ENCODE results near the gene IGHMBP2.

Gene IGHMBP2

DNA sequence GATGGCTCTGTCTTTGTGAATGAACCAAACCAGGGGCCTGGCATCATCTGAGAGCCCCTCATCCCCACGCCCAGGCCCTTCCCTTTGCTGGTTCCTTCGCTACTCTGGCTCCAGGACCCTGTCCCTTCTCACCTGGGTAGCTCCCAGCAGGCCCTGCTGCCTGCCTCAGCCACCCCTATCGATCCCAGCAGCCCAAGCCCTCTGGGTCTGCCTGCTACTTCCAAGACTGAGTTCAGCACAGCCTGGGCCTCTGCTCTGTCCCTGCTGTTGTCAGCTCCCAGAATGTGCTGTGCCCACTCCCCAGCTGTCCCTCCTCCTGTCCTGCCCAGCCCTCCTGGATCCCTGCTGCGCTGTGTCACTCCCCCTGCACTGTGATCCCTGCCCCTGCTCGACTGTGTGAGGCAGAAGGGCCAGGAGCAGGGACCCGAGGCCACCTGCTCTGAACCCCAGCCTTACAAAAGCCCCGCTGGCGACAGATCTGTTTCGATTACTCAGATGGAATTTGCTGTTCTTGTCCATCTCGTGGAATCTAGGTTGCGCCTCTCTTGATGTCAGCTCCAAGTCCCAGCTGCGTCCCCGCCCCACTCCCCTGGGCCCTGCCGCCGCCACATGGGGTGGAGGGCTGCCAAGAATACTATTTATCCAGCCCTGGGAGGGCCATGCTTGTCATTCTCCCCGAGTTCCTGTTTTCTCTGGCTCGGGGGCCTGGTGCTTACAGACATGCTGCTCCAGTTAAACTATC lies 13.0 kb upstream of the IGHMBP2 start:
- DNase-seq (ENCODE audit: low read depth): no peak

DNA sequence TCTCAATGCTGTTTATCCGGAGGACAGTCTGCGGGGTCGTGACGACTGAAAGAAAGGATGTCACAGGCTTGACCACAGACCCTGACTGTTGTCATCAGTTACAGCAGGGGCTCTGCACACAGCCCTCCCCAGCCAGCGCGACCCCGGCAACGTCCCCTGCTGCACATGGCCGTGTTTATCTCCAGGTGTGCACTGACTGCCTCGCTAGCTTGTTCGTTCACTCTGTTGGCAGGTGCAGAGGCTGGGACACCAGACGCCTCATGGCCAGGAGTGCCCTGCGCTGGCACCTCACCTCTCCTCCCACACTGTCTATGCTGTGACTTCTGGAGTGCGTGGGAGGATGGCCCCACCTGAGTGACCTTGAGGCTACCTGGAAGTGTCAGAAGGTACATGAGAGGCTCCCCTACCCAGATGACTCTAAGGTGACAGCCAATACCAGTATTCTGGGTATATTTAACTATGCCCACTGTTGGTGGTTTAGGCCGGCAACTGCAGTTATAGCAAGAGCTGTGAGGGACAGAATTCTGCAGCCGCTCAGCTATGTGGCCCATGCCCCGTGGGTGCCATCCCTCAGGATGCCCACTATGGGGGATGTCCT lies 12.2 kb upstream of the IGHMBP2 start:
- no peak for DNase-seq (ENCODE audit: low read depth)

DNA sequence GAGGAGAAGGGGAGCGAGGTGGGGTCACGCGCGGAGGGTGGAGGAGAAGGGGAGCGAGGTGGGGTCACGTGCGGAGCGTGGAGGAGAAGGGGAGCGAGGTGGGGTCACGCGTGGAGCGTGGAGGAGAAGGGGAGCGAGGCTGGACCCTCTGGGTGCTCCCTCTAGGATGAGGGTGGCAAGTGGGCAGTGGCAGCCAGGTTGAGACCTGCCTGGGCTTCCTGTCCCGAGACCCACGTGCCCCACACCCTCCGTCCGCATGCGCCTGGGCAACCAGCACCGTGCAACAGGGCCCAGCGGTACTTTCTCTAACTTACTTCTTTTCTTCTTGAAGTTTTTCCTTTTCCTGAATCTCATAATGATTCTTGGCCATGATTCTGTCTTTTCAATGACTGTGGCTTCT lies 11.1 kb upstream of the IGHMBP2 start:
- no peak for DNase-seq (ENCODE audit: low read depth)

DNA sequence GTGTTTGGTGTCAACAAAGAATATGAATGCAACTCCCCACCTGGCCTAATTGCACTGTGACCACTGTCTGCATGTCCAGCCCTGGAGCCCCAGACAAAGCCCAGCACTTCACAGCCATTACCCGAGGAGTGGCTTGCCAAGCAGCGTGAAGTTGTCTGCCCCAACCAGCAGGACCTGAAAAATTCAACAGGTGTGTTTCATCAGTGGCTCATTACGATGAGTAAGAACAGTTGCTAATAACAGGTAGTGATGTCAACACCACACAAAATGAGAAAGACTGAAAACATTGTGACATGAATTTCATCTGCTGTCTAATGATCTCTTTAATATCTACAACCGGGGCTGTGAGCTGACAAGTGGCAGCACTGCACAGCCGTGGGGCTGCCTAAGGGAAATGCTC lies 10.4 kb upstream of the IGHMBP2 start:
- no peak for DNase-seq (ENCODE audit: low read depth)

DNA sequence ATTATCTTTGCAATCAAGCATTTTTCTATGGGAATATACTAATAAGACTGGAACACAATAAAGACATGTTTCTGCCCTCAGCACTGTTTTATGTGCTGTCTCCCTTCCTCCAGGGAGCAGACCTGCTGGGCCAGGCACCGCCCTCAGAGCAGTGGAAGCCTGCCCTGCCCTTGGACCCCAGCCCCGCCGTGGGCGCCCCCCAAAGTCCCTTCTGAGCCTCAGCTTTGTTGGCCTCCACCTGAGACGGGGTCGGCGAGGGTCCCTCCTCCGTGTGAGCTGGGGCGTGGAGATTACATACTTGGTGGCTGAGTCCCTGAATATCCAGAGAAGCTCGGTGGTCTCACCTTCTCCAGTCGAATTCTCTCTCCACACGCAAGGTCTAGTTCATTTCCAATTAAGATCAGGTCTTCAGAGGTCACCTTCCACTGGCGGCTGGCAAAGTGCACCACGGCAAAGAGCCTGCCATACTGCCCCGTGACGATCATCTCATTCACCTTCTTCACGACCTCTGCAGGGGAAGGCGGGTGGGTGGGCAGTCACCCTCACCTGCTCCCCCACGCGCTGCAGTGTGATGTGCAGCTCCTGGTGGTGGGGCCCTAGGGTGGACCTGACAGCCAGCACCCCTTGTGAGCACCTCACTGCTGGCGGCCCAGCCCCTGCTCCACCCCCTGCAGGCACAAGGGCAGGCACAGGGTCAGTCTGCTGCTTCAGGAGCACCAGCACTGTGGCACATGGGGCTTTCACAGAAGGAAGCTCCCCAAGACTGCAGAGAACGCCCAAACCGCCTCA lies 7.3 kb upstream of the IGHMBP2 start:
- no peak for DNase-seq (ENCODE audit: low read depth)

DNA sequence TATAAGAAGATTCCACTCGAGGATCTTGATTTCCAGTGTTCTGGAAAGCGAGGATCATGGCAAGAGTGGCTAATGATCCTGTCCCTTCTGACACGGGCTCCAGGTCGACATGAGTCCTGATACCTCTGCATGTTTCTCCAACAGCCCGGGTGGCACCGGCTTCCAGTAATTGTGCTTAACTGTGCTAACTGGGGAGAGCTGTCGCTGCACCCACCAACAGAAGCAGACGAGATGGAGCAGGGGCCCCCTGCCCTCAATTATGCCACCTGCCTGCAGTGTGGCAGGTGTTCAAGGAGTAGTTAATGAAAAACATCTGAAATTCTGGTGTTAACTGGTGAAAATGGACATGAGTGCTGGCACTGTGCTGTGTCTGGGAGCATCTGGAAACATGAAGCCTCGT lies 6.2 kb upstream of the IGHMBP2 start:
- DNase-seq (ENCODE audit: low read depth): no peak

DNA sequence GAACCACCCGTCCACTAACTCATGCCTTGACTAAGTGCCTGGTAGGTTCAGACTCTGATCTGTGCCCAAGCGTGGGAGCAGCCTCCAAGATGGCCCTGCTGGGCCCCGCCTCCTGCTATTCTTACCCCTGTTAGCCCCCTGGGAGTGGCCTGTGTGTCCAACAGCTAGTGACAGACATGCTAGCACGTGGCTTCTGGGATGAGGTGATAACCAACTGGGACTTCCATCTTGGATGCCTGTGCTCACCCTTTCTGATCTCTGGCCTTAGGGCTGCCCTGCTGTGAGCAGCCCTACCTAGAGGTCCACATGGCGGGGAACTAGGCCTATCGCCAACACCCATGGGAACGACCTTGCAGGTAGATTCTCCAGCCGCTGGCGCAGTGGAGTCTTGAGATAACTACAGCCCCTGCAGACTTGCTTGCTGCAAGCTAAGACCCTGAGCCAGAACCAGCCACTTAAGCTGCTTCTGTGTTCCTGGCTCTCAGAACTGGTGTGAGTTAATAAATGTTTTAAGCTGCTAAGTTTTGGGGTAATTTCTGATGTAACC lies 2.8 kb upstream of the IGHMBP2 start:
- DNase-seq (ENCODE audit: low read depth): no peak

DNA sequence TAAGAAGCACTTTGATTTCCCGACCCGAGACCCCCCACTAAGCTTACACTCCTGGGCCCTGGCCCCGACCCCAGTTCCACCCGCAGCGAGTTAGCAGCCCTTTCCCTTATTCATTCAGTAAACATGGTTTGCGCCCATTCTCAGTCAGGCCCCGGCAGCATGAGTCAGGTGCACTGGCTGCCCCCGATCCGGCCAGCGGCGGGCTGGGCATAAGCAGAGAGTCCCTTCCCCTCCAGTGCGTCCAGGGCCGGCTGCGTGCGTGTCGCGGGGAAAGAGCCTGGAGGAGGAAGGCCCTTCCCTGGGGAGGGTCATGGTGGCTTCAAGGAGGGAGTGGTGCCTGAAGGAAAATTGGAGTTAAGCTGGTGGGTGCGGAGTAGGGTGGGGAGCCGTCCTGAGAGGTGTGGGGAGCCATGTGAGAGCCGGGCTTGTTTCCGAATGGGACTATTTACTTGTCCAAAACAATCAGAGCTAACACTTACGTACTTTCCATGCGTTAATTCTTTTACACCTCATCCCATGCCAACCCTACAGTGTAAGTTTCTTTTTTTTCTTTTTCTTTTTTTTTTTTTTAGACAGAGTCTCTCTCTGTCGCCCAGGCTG lies 657 bp downstream of the IGHMBP2 start:
- DNase-seq (ENCODE audit: low read depth): no peak

DNA sequence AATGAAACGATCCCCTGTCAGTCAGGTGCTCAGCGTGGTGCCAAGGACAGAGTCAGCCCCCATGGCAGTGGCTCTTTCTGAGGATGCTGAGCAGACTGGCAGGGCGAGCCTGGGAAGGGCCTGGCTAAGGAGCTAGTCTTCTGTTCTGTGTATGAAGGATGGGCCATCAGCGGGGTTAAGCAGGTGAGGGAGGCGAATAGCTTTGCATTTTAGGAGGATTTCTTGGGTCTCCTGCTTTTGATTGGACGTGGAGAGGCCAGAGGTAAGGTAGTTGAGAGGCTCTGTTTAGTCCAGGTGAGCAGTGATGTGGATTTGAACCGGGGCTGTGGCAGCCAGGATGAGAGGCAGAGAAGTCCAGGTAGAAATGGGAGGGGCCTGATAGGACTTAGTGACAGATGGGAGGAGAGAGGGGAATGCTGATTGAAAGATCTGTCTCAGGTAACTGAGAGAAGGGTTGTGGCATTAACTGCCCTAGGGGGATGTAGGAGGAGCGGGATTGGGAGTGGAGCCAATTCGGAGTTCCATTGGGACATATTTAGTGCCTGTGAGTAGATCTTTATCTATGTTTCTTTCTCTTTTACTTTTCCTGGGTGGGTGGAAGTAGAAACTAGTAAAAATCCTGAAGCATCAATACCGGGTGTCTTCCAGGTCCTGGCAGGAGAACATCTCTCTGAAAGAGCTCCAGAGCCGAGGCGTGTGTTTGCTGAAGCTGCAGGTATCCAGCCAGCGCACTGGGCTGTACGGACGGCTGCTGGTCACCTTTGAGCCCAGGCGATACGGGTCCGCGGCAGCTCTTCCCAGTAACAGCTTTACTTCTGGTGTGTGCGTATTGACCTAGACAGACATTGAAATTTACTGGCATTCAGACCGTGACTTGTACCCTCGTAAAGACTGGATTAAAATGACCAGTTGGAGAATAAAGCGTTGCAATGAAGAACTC lies 2.0 kb downstream of the IGHMBP2 start:
- no peak for DNase-seq (ENCODE audit: low read depth)

DNA sequence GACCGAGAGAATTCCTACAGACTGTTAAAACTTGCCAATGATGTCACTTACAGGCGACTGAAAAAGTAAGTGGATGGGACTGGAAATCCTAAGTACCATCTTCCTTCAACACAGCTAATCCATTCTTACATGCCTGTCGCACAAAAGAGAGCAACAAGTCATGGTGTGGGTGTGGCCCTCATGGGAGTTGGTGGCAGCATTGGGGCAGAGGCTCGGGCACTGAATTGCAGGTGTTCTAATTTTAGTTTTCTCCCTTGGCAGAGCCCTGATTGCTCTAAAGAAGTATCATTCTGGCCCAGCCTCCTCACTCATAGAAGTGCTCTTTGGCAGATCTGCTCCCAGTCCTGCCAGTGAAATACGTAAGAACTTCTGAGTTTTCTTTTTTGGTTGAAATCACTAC lies 4.6 kb downstream of the IGHMBP2 start:
- DNase-seq (ENCODE audit: low read depth): no peak

DNA sequence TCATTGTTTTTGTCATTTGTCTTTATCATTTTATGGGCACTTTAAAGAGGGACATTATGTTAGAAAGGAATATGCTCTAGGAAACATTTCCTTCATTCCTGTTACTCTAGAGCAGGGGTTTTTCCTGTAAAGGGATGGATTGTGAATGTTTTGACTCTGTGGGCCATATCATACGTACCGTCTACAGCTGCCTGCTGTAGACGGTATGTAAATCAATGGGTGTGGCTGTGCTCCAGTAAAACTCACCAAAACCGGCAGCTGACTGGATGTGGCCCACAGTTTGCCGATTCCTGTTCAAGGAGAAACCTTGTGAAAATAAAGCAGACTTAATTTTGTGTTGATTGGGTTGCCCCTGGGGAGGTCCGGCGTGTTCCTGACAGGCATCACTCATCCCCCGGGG lies 7.3 kb downstream of the IGHMBP2 start:
- DNase-seq (ENCODE audit: low read depth): no peak

DNA sequence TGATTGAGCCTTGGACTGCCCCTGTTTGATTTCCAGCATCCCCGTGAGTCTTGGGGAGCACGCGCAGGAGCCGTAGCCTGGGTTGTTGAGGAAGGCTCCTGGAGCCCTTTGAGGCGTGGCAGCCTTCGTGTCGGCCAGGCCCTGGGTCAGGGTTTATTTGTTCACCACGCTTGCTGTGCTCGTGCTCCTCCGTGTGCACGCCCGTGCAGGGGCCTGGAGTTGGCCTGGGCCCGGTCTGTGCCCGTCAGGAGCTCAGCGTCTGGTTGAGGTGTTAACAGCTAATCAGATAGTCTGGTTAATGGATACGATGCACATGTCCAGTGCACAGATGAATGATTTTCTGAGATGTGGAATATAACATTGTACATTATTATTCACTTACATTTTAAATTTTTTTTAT lies 8.0 kb downstream of the IGHMBP2 start:
- no peak for DNase-seq (ENCODE audit: low read depth)

DNA sequence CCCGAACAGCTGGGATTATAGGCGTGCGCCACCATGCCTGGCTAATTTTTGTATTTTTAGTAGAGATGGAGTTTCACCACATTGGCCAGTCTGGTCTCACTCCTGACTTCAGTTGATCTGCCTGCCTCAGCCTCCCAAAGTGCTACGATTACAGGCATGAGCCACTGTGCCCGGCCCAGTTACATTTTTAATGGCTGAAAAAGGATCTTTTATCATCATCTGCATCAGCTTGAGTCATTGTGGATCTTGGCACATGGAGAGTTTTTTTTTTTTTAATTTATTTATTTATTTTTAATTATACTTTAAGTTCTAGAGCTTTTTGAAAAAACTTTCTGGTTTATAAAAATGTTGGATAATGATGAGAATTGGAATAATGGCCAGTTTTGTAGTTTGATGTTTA lies 8.6 kb downstream of the IGHMBP2 start:
- no peak for DNase-seq (ENCODE audit: low read depth)

DNA sequence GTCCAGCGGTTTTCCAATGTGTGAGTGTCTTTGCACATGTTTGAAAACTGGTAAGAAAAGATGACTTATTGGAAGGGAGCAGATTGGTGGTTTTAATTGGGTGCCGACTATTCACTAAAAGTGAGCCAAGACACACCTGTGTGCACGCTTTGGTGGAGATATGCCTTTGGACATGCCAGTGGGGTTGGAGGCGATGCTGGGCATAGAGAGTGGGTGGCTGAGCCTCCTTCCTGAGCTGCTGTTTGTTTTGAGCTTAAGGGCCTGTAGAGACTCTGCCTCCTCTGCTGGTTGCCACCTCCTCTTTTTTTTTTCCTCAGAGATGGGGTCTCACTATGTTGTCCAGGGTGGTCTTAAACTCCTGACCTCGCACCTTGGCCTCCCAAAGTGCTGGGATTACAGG lies 9.5 kb downstream of the IGHMBP2 start:
- DNase-seq (ENCODE audit: low read depth): no peak

DNA sequence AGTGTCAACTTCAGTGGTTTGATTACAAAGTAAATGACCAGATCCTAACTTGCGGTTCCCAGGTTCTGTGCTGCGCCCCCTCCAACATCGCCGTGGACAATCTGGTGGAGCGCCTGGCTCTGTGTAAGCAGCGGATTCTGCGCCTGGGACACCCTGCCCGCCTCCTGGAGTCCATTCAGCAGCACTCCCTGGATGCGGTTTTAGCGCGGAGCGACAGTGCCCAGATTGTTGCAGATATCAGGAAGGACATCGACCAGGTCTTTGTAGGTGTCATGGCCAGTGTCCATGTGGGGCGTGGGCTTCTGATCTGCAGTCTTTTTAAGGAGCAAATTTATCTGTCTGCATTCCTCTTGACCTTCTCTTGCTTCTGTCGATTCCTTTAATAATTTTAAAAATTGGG lies 11.1 kb downstream of the IGHMBP2 start:
- DNase-seq (ENCODE audit: low read depth): no peak

DNA sequence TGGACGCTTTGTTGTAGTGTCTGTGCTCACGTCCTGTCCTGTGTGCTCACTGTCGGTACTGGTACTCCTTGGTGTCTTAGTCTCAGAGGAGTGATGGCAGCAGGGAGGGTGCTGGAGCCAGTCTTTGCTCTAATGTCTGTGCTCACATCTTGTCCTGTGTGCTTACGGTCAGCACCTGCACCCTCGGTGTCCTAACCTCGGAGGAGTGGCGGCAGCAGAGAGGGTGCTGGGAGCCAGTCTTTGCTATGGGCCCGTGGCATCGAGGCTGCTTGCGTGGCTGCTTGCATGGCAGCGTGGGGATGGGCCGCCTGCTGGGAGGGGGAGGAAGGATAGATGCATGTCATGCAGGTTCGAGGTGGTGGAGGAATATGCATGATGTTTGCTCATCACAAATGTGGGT lies 12.7 kb downstream of the IGHMBP2 start:
- DNase-seq (ENCODE audit: low read depth): no peak

DNA sequence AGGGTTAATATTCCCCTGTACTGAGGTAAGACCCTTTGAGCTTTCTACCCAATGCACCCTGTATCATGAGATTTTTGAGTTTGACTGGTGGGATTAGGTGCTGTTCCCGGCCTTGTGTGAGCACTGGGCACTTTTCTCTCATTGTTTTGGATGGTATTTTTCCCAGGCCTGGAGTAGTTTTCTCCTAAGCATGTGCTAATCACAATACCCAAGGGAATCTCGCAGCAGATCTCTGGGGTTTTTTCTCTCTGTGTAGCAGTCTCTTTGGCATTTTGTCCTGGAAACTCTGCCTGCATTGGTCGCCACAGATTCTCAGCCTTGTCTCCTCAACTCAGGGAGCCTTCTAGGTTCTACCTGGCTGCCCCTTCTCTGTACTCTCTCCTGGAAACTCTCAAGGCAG lies 19.9 kb downstream of the IGHMBP2 start:
- DNase-seq (ENCODE audit: low read depth): no peak

DNA sequence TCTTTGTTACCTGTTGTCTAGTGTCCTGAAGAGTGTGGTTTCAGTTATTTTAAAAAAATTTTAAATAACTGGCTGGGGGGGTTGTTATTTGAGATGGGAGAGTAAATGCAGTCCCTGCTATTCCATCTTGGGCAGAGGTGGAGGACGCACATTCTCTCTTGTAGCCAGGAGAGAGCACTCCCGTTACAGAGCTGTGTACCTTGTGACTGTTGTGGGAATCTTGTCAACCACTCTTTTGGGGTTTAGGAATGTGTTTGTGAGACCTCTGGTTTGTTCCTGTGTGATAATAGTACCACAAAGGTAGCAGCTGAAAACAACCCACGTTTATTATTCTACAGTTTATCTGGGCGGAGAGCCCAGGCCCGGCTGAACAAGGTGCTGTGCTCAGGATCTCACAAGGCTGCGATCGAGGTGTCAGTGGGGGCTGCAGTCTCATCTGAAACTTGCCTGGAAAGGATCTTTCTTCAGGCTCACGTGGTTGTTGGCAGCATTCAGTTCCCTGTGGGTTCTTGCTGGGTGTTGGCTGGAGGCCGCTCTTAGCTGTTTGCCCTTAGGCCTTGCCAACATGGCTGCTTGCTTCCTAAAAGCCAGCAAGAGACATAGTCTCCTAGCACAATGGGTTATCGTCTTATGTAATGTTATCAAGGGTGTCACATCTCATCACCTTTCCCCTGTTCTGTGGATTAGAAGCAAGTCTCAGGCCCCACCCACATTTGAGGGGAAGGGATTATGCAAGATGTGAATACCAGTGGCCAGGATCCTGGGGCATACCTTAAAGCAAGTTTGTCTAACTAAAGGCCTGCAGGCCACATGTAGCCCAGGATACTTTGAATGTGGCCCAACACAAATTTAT lies 20.6 kb downstream of the IGHMBP2 start:
- no peak for DNase-seq (ENCODE audit: low read depth)

DNA sequence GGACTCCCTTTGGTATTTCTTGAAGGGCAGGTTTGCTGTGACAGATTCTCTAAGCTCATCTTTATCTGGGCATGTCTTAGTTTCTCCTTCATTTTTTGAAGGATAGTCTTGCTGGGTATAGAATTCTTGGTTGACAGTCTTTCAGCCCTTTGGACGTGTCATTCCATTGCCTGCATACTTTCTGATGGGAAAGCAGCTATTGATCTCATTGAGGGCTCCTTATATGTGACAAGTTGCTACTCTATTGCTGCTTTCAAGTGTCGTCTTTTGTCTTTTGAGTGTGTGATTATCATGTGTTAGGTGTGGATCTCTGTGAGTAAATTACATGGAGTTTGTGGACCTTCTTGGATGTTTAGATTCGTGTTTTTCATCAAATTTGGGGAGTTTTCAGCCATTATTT lies 21.9 kb downstream of the IGHMBP2 start:
- no peak for DNase-seq (ENCODE audit: low read depth)

DNA sequence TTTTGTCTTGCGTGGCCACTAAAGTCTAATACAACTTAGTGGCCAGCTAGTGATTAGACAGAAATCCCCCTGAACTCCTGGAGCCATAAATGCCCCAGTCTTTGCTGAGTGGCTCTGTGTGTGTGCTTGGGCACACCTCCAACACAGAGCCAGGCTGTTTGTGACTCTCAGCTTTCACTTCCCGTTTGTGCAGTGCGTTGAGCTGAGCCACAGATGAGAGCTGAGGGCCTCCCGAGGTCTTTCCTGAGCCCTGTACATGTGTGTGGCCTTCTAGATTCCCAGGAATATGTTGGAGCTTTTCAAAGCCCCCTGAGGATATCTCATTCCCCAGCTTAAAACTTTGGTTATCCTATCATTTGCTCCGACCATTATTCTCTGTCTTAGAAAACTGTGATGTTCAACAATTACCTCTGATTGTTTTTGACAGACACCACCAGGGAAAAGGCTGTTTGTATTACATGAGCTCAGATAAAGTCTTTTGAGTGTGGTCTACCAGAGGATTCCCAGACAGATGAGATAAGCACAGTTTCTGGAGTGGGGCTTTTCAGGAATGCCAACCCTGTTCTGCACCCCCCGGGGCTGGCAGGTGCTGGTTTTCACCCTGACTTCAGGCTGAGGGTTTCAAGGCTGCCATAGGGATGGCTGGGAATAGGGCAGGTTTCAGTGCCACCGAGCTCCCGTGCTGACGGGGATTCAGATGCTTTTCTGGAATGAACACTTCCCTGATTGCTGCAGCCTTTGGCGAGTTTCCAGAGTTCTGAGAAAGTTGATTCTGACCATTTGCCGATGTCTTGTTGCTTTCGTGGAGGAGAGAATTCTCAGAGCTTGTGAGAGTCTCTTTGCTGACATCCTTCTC lies 23.8 kb downstream of the IGHMBP2 start:
- DNase-seq (ENCODE audit: low read depth): no peak
